HL-60 (cell line): Measurements from ENCODE around the gene SHFL.

ENCODE experiments used
- DNase-seq, 2 experiments: peaks; one replicate each; pipeline ENCODE4 v3.0.0-alpha.2; 2010 to 2020; ENCODE audit warnings: low read depth in 1 of 2, low spot score in 1 of 2
- H3K27ac ChIP-seq: fragments of 250-450 bp; sonication (Bioruptor Pico); replicated peaks from 2 replicates; pipeline ENCODE4 v1.5.1; 2020; ENCODE audit warnings: mild to moderate bottlenecking, moderate library complexity
- H3K27me3 ChIP-seq: fragments of 250-450 bp; sonication (Bioruptor Pico); 2 replicates; pipeline ENCODE4 v1.5.1; 2021; ENCODE audit warnings: mild to moderate bottlenecking, moderate library complexity; ENCODE audit not compliant: insufficient read depth, poor library complexity, severe bottlenecking
- H3K4me3 ChIP-seq: replicated peaks from 2 replicates; pipeline ENCODE4 v1.5.1; 2011; ENCODE audit warnings: mild to moderate bottlenecking, control low read depth, low read length; ENCODE audit not compliant: insufficient read depth
- CTCF ChIP-seq: IDR thresholded peaks from one replicate; pipeline ENCODE4 v1.5.1; 2011; ENCODE audit warnings: low read length, control low read depth, inconsistent platforms; ENCODE audit not compliant: insufficient read depth
- GABPA ChIP-seq: IDR thresholded peaks from 2 replicates; pipeline ENCODE4 v1.6.1; 2012; ENCODE audit warnings: low read depth
- POLR2AphosphoS5 ChIP-seq: IDR thresholded peaks from 2 replicates; pipeline ENCODE4 v1.6.1; 2012; ENCODE audit warnings: low read depth
- SPI1 ChIP-seq: IDR thresholded peaks from 2 replicates; pipeline ENCODE4 v1.6.1; 2012; ENCODE audit warnings: low read depth, mild to moderate bottlenecking, borderline replicate concordance
- TF ChIP-seq, protein P1 (sequence below): IDR thresholded peaks from 2 replicates; pipeline ENCODE4 v1.6.1; 2012; ENCODE audit warnings: low read depth; ENCODE audit not compliant: insufficient replicate concordance

The SHFL gene

GRCh38 chr19:10091370-10091687, 5.2 kb downstream of the SHFL start:
- no peak for DNase-seq
- H3K27ac ChIP-seq, result no peak overlapping the region

DNA sequence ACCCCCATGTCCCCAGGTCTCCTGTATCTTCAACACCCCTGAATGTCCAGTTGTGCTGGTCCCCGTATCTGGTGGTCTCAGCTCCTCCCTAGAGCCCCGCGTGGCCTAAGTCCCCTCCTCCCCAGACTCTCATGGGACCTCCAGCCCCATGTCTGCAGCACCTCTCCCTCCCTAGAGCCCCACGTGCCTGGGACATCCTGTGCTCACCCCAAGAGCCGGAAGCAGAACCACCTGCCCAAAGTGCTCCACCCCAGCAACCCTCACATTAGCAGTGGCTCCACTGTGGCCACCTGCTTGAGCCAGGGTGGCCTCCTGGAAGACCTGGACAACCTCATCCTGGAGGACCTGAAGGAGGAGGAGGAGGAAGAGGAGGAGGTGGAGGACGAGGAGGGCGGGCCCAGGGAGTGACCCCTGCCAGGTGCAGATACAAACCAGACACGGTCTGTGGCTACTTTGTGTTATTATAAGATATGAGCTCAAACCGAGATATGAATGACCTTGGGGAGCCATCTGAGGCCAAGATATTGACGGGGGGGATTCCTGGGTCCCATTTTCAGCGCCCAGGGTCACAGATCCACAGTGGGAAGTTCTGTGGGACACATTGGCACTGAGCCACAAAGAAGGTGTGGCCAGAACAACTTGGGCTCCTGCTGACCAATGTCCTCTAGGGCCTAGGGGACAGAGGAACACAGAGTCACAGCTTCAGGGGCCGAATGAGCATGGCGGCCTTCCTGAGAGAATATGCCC, 6.0 kb downstream of the SHFL start:
- TF ChIP-seq CTCF (no peak), POLR2AphosphoS5 (no peak), GABPA (no peak), SPI1 (no peak)
- TF ChIP-seq, protein P1, sequence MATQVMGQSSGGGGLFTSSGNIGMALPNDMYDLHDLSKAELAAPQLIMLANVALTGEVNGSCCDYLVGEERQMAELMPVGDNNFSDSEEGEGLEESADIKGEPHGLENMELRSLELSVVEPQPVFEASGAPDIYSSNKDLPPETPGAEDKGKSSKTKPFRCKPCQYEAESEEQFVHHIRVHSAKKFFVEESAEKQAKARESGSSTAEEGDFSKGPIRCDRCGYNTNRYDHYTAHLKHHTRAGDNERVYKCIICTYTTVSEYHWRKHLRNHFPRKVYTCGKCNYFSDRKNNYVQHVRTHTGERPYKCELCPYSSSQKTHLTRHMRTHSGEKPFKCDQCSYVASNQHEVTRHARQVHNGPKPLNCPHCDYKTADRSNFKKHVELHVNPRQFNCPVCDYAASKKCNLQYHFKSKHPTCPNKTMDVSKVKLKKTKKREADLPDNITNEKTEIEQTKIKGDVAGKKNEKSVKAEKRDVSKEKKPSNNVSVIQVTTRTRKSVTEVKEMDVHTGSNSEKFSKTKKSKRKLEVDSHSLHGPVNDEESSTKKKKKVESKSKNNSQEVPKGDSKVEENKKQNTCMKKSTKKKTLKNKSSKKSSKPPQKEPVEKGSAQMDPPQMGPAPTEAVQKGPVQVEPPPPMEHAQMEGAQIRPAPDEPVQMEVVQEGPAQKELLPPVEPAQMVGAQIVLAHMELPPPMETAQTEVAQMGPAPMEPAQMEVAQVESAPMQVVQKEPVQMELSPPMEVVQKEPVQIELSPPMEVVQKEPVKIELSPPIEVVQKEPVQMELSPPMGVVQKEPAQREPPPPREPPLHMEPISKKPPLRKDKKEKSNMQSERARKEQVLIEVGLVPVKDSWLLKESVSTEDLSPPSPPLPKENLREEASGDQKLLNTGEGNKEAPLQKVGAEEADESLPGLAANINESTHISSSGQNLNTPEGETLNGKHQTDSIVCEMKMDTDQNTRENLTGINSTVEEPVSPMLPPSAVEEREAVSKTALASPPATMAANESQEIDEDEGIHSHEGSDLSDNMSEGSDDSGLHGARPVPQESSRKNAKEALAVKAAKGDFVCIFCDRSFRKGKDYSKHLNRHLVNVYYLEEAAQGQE, result no peak
- Histone ChIP-seq H3K27ac (no peak overlapping the region), H3K27me3 (no peaks in the 10 kb centered on the region), H3K4me3 (no peak overlapping the region)
- DNase-seq, result no peak

More at GRCh38 chr19:10091370-10091687, 5.2 kb downstream of the SHFL start:
- TF ChIP-seq GABPA, result no peak
- TF ChIP-seq, protein P1, result no peak
- no peak for TF ChIP-seq CTCF
- no peak for TF ChIP-seq POLR2AphosphoS5
- no peak for TF ChIP-seq SPI1
- no peak overlapping the region for H3K4me3 ChIP-seq
- no peaks in the 10 kb centered on the region for H3K27me3 ChIP-seq

DNA sequence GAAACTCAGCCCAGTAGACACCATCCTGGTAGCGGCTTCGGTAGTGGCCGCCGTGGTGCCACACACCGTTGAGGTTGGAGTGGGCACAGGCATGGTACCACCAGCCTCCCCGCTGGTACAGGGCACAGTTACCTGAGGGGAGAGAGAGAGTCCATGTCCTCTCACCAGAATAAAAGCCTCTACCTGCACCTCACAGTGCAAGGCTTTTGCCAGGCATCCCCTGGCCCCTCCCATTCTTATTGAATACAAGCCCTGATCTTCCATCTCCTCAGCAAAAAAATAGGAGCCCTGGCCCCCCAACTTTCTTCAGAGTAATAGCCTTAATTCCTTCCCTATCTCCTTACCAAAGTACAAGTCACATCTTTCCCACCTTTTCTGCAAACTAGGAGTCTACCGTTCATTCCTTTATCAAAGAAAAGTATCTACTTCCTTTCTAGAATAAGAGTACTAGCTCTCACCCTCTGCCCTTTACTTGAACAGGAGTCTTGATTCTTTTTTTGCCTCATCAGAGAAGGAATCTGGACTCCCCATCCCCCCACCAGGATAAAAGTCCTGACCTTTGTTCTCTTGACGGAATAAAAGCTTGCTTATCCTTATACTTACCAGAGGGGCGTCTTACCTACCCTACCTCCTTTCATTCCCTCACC, 6.7 kb downstream of the SHFL start:
- DNase-seq, result no peak
- no peak overlapping the region for H3K4me3 ChIP-seq
- H3K27me3 ChIP-seq, result no peaks in the 10 kb centered on the region
- TF ChIP-seq SPI1 (no peak), CTCF (no peak), GABPA (no peak), POLR2AphosphoS5 (no peak)
- TF ChIP-seq, protein P1, result no peak
- H3K27ac ChIP-seq, result no peak overlapping the region
